GM19467 (cell line): ENCODE results near the gene PINK1.
"Not testable (repeated sequence)": the region's sequence is repeated elsewhere in the genome, so short reads cannot be mapped to it uniquely, and the experiment has no call there.

Experiments used
- ATAC-seq: cut with Tn5 transposase; IDR thresholded peaks from one replicate; pipeline ENCODE4 v1.9.1; 2021; ENCODE audit warnings: mild to moderate bottlenecking, moderate library complexity; ENCODE audit not compliant: unreplicated experiment

The PINK1 gene

GRCh38 chr1:20633190-20634064, at the start of gene PINK1:
PINK1 (plus strand) TSS chr1:20633458; CDS start chr1:20633549, 91 bp downstream.
- peak; percentile 58 for ATAC-seq

GRCh38 chr1:20584890-20585289, 48.4 kb upstream of the PINK1 start:
- ATAC-seq, result no peak

- ATAC-seq, result no peak
Measured at GRCh38 chr1:20586953-20587660, 46.2 kb upstream of the PINK1 start.

- no peak for ATAC-seq
Measured at GRCh38 chr1:20587661-20588053, 45.6 kb upstream of the PINK1 start.

GRCh38 chr1:20588634-20589225, 44.5 kb upstream of the PINK1 start, which contains the start of gene CDA:
CDA (plus strand) TSS chr1:20589097; CDS start chr1:20589130, 33 bp downstream.
- no peak for ATAC-seq

GRCh38 chr1:20589331-20590278, 43.7 kb upstream of the PINK1 start:
- no peak for ATAC-seq

- no peak for ATAC-seq
Measured at GRCh38 chr1:20590306-20590777, 42.9 kb upstream of the PINK1 start.

- no peak for ATAC-seq
Measured at GRCh38 chr1:20593756-20594155, 39.5 kb upstream of the PINK1 start.

- no peak for ATAC-seq
Measured at GRCh38 chr1:20594746-20595145, 38.5 kb upstream of the PINK1 start.

GRCh38 chr1:20596106-20596505, 37.2 kb upstream of the PINK1 start:
- ATAC-seq, result no peak

GRCh38 chr1:20597650-20598049, 35.6 kb upstream of the PINK1 start:
- no peak for ATAC-seq

GRCh38 chr1:20600156-20600555, 33.1 kb upstream of the PINK1 start:
- ATAC-seq, result no peak

- ATAC-seq, result no peak
Measured at GRCh38 chr1:20601129-20601825, 32.0 kb upstream of the PINK1 start.

GRCh38 chr1:20602851-20603450, 30.3 kb upstream of the PINK1 start:
- no peak for ATAC-seq

GRCh38 chr1:20603504-20604464, 29.5 kb upstream of the PINK1 start:
- no peak for ATAC-seq

- no peak for ATAC-seq
Measured at GRCh38 chr1:20604678-20605077, 28.6 kb upstream of the PINK1 start.

- not testable (repeated sequence) for ATAC-seq
Measured at GRCh38 chr1:20606801-20607570, 26.3 kb upstream of the PINK1 start.
